Measurements from ENCODE around the gene NACC2.
"Not testable (repeated sequence)": the region's sequence is repeated elsewhere in the genome, so short reads cannot be mapped to it uniquely, and the experiment has no call there.

The NACC2 gene

GRCh38 chr9:136104488-136104800, 9.4 kb upstream of the NACC2 start:
- no peaks in the 10 kb centered on the region for H3K9me3 Mint-ChIP-seq
- H3K27me3 Mint-ChIP-seq = no peaks in the 10 kb centered on the region
- peaks cover 6% of the 10 kb centered on the region for H3K36me3 Mint-ChIP-seq (ENCODE audit: insufficient read depth)

GRCh38 chr9:136103651-136104487, 8.8 kb upstream of the NACC2 start:
- Mint-ChIP-seq H3K9me3 (no peaks in the 10 kb centered on the region), H3K27ac (ENCODE audit: low read depth) (no peak overlapping the region), H3K36me3 (ENCODE audit: insufficient read depth) (peaks cover 6% of the 10 kb centered on the region), H3K4me3 (no peak overlapping the region), H3K4me1 (peaks cover 30% of the 10 kb centered on the region), H3K27me3 (no peaks in the 10 kb centered on the region)
- no peak for DNase-seq (ENCODE audit: low spot score in 2 of 2)
- no peak for ATAC-seq (replicated peaks; ENCODE audit: extremely low read depth, poor library complexity, severe bottlenecking)

More at GRCh38 chr9:136104488-136104800, 9.4 kb upstream of the NACC2 start:
- no peak overlapping the region for H3K4me3 Mint-ChIP-seq
- no peak overlapping the region for H3K27ac Mint-ChIP-seq (ENCODE audit: low read depth)
- ATAC-seq (replicated peaks; ENCODE audit: extremely low read depth, poor library complexity, severe bottlenecking) (no peak), DNase-seq (ENCODE audit: low spot score in 2 of 2) (no peak)
- peaks cover 24% of the 10 kb centered on the region for H3K4me1 Mint-ChIP-seq

- not testable (repeated sequence) for H3K36me3 Mint-ChIP-seq (ENCODE audit: insufficient read depth); ATAC-seq (replicated peaks; ENCODE audit: extremely low read depth, poor library complexity, severe bottlenecking); H3K27ac Mint-ChIP-seq (ENCODE audit: low read depth); DNase-seq (ENCODE audit: low spot score in 2 of 2); H3K4me3 Mint-ChIP-seq; H3K9me3 Mint-ChIP-seq; H3K27me3 Mint-ChIP-seq
- peaks cover 26% of the 10 kb centered on the region for H3K4me1 Mint-ChIP-seq
Measured at GRCh38 chr9:136101615-136102074, 6.6 kb upstream of the NACC2 start.

- H3K4me3 Mint-ChIP-seq = no peak overlapping the region
- no peak overlapping the region for H3K27ac Mint-ChIP-seq (ENCODE audit: low read depth)
- H3K9me3 Mint-ChIP-seq = no peaks in the 10 kb centered on the region
- no peaks in the 10 kb centered on the region for H3K27me3 Mint-ChIP-seq
- DNase-seq (ENCODE audit: low spot score in 2 of 2) (no peak), ATAC-seq (replicated peaks; ENCODE audit: extremely low read depth, poor library complexity, severe bottlenecking) (no peak)
- peaks cover 4% of the 10 kb centered on the region for H3K36me3 Mint-ChIP-seq (ENCODE audit: insufficient read depth)
- peaks cover 23% of the 10 kb centered on the region for H3K4me1 Mint-ChIP-seq
Measured at GRCh38 chr9:136100700-136101614, 5.9 kb upstream of the NACC2 start.

- DNase-seq (ENCODE audit: low spot score in 2 of 2) = no peak
Measured at GRCh38 chr9:136099542-136099941, 4.5 kb upstream of the NACC2 start.

GRCh38 chr9:136098844-136099243, 3.8 kb upstream of the NACC2 start:
- H3K4me1 Mint-ChIP-seq = peaks cover 19% of the 10 kb centered on the region
- peak overlapping the region; percentile 49 for H3K4me3 Mint-ChIP-seq
- no peak for ATAC-seq (replicated peaks; ENCODE audit: extremely low read depth, poor library complexity, severe bottlenecking)
- H3K36me3 Mint-ChIP-seq (ENCODE audit: insufficient read depth) = peaks cover 4% of the 10 kb centered on the region
- no peak for DNase-seq (ENCODE audit: low spot score in 2 of 2)
- H3K27me3 Mint-ChIP-seq = no peaks in the 10 kb centered on the region
- no peaks in the 10 kb centered on the region for H3K9me3 Mint-ChIP-seq
- H3K27ac Mint-ChIP-seq (ENCODE audit: low read depth) = peak overlapping the region; percentile 26

More at GRCh38 chr9:136099542-136099941, 4.5 kb upstream of the NACC2 start:
- Mint-ChIP-seq H3K36me3 (ENCODE audit: insufficient read depth) (peaks cover 4% of the 10 kb centered on the region), H3K27me3 (no peaks in the 10 kb centered on the region), H3K9me3 (no peaks in the 10 kb centered on the region), H3K27ac (ENCODE audit: low read depth) (peak overlapping the region; percentile 26), H3K4me3 (no peak overlapping the region), H3K4me1 (peaks cover 19% of the 10 kb centered on the region)
- no peak for ATAC-seq (replicated peaks; ENCODE audit: extremely low read depth, poor library complexity, severe bottlenecking)

- no peak for ATAC-seq (replicated peaks; ENCODE audit: extremely low read depth, poor library complexity, severe bottlenecking)
- no peak overlapping the region for H3K27ac Mint-ChIP-seq (ENCODE audit: low read depth)
Measured at GRCh38 chr9:136098210-136098609, 3.1 kb upstream of the NACC2 start.

GRCh38 chr9:136096505-136097001, 1.5 kb upstream of the NACC2 start:
- peaks cover 33% of the 10 kb centered on the region for H3K4me1 Mint-ChIP-seq
- H3K4me3 Mint-ChIP-seq = peak overlapping the region; percentile 70
- no peaks in the 10 kb centered on the region for H3K27me3 Mint-ChIP-seq
- H3K36me3 Mint-ChIP-seq (ENCODE audit: insufficient read depth) = peaks cover 3% of the 10 kb centered on the region
- ATAC-seq (replicated peaks; ENCODE audit: extremely low read depth, poor library complexity, severe bottlenecking) (no peak), DNase-seq (ENCODE audit: low spot score in 2 of 2) (no peak)
- no peaks in the 10 kb centered on the region for H3K9me3 Mint-ChIP-seq
- H3K27ac Mint-ChIP-seq (ENCODE audit: low read depth) = no peak overlapping the region

More at GRCh38 chr9:136098210-136098609, 3.1 kb upstream of the NACC2 start:
- Mint-ChIP-seq H3K9me3 (no peaks in the 10 kb centered on the region), H3K27me3 (no peaks in the 10 kb centered on the region), H3K36me3 (ENCODE audit: insufficient read depth) (peaks cover 4% of the 10 kb centered on the region), H3K4me1 (peaks cover 24% of the 10 kb centered on the region), H3K4me3 (no peak overlapping the region)
- DNase-seq (ENCODE audit: low spot score in 2 of 2) = no peak

- DNase-seq (ENCODE audit: low spot score in 2 of 2) = peak in 1 of 2 donors; percentile 45
- peak; percentile 60 for ATAC-seq (replicated peaks; ENCODE audit: extremely low read depth, poor library complexity, severe bottlenecking)
- Mint-ChIP-seq H3K27ac (ENCODE audit: low read depth) (peak overlapping the region; percentile 29), H3K9me3 (no peaks in the 10 kb centered on the region), H3K36me3 (ENCODE audit: insufficient read depth) (peaks cover 4% of the 10 kb centered on the region), H3K4me1 (peaks cover 40% of the 10 kb centered on the region), H3K27me3 (no peaks in the 10 kb centered on the region), H3K4me3 (peak overlapping the region; percentile 75)
Measured at GRCh38 chr9:136093995-136094881, 851 bp downstream of the NACC2 start.

GRCh38 chr9:136093346-136093986, 1.6 kb downstream of the NACC2 start:
- H3K4me3 Mint-ChIP-seq = peak overlapping the region; percentile 75
- H3K27ac Mint-ChIP-seq (ENCODE audit: low read depth) = no peak overlapping the region
- no peaks in the 10 kb centered on the region for H3K9me3 Mint-ChIP-seq
- H3K4me1 Mint-ChIP-seq = peaks cover 32% of the 10 kb centered on the region
- no peak for ATAC-seq (replicated peaks; ENCODE audit: extremely low read depth, poor library complexity, severe bottlenecking)
- no peak for DNase-seq (ENCODE audit: low spot score in 2 of 2)
- no peaks in the 10 kb centered on the region for H3K27me3 Mint-ChIP-seq
- peaks cover 4% of the 10 kb centered on the region for H3K36me3 Mint-ChIP-seq (ENCODE audit: insufficient read depth)

GRCh38 chr9:136092741-136093140, 2.3 kb downstream of the NACC2 start:
- H3K36me3 Mint-ChIP-seq (ENCODE audit: insufficient read depth) = peaks cover 4% of the 10 kb centered on the region
- H3K9me3 Mint-ChIP-seq = no peaks in the 10 kb centered on the region
- ATAC-seq (replicated peaks; ENCODE audit: extremely low read depth, poor library complexity, severe bottlenecking) (no peak), DNase-seq (ENCODE audit: low spot score in 2 of 2) (no peak)
- no peak overlapping the region for H3K27ac Mint-ChIP-seq (ENCODE audit: low read depth)
- H3K4me1 Mint-ChIP-seq = peaks cover 28% of the 10 kb centered on the region
- peak overlapping the region; percentile 75 for H3K4me3 Mint-ChIP-seq
- H3K27me3 Mint-ChIP-seq = no peaks in the 10 kb centered on the region

All from central memory CD8-positive, alpha-beta T cell (primary cell).